GM21717 (cell line): Measurements from ENCODE around the gene PRAMEF17.
"Not testable (repeated sequence)": the region's sequence is repeated elsewhere in the genome, so short reads cannot be mapped to it uniquely, and the experiment has no call there.

Source experiments
- ATAC-seq: cut with Tn5 transposase; IDR thresholded peaks from one replicate; pipeline ENCODE4 v1.9.1; 2021; ENCODE audit warnings: mild to moderate bottlenecking, moderate library complexity; ENCODE audit not compliant: unreplicated experiment

The PRAMEF17 gene, protein sequence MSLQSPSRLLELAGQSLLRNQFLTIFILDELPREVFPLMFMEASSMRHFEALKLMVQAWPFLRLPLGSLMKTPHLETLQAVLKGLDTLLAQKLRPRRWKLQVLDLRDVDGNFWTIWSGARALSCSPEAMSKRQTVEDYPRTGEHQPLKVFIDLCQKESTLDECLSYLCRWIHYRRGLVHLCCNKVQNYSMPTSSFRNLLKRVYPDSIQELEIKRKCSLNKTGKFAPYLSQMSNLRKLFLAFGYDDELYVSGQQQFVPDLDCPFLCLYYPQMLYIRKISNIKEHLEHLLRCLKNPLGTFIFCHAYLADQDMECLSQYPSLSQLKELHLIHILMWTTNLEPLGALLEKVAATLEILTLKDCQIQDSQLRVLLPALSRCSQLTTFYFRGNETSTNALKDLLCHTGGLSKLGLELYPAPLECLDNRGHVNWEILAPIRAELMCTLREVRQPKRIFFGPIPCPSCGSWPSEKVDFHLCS

DNA sequence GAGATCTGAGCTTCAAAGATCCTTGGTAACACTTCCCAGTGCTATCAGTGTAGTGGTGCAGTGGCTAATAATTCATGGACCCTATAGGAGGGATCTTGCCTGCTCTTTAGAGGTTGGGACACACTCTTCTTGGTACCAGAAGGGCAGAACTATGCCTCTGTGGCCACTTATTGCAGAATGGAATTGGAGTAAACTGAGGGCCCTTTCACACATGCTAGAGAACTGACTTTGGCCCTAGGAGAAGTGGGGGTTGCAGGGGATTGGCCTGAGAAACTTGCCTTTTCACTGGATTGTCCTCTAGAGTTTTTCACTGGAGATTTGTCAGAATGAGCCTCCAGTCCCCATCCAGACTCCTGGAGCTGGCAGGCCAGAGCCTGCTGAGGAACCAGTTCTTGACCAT is at the start of gene PRAMEF17:
PRAMEF17 (plus strand) TSS at position 301 of the 400 bp plus-strand sequence; CDS start at position 327, 26 bp downstream.
- ATAC-seq = not testable (repeated sequence)

- not testable (repeated sequence) for ATAC-seq
These were observed 46.9 kb upstream of the PRAMEF17 start for GRCh38 chr1:13342496-13342895.

DNA sequence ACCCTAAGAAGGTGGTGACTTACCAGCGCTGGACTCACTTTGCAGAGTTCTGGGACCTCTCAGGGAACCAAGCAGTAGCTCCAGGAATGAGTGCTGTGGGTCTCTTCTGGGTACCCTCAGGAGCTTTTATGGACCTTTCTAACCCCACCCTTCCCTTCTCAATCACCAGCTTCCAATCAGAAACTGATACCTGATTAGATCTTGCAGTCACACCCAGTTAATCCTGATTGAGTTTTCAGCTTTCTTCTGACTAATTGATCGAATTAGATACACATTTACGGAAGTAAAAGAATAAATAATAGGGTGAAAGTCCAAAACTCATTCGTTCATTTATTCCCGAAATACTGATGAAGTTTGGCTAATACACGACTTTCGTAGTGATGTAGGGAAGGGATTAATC is 42.4 kb upstream of the PRAMEF17 start, which contains the start of gene PRAMEF14:
PRAMEF14 (minus strand) TSS at position 101 of the 400 bp plus-strand sequence. CDS start 1,820 bp downstream, outside the sequence.
- not testable (repeated sequence) for ATAC-seq

- not testable (repeated sequence) for ATAC-seq
These were observed 36.0 kb upstream of the PRAMEF17 start for GRCh38 chr1:13353476-13353875.

- ATAC-seq = not testable (repeated sequence)
These were observed 35.0 kb upstream of the PRAMEF17 start for GRCh38 chr1:13354475-13354874.

DNA sequence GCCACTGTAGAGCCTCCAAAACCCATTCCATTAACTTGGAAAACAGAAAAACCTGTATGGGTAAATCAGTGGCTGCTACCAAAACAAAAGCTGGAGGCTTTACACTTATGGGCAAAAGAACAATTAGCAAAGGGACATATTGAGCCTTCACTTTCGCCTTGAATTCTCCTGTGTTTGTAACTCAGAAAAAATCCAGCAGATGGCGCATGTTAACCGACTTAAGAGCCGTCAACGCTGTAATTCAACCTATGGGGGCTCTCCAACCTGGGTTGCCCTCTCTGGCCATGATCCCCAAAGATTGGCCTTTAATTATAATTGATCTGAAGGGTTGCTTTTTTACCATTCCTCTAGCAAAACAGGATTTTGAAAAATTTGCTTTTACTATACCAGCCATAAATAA is 32.7 kb upstream of the PRAMEF17 start:
- ATAC-seq = not testable (repeated sequence)

DNA sequence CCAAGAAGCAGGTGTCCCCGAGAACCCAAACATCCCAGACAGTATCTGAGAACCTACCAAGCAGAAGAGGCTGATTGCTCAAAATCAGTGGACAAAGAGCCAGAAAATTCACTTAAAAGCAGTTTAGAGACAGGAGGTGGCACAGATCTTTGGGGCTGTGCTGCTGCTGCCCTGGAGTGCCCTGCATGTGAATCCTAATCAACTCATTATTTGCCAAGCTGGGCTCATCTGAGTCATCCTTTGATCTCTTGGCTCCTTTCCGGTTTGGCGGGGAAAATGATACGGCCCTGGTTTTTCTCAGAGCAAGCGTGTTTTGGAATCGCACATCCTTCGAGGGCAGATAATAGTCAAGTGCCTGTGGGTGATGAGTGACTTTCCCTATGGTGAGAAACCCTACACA is 27.1 kb upstream of the PRAMEF17 start:
- ATAC-seq = not testable (repeated sequence)

GRCh38 chr1:13364928-13365327 is 24.5 kb upstream of the PRAMEF17 start:
- not testable (repeated sequence) for ATAC-seq

DNA sequence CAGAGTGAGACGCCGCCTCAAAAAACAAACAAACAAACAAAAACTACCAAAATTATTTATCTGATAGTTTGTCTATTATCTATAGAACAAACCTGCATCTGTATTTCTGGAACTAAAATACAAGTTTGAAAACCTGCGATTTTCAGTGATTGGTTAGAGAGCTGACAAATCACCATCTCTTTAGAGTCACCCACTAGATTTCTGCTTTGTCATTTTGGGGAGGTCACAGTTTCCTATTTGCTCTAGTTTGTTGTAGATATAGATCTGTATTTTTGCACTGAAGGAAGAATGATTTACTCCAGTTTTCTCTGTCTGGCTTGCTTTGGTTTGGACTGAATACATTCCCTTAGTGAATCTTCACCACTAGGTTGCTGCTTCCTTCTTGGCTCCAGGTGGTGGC is 22.9 kb upstream of the PRAMEF17 start:
- ATAC-seq = not testable (repeated sequence)

DNA sequence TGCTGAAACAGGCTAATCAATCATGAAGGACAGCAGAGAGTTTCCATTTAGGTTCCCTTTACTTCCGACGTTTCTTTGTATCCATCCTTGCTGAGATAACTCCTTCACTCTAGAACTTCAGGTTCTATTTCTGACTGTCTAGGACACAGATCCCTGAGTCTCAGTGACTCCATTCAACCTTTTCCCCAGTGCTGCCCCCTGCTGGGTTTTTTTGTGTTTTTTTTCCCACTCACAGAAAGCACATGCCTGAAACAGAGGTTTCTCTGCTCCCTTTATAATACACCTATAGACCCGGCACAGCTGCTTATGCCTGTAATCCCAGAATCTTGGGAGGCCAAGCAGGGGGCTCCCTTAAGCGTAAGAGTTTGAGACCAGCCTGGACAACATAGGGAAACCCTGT is 20.9 kb upstream of the PRAMEF17 start:
- ATAC-seq = not testable (repeated sequence)

- not testable (repeated sequence) for ATAC-seq
These were observed 10.4 kb upstream of the PRAMEF17 start for GRCh38 chr1:13378983-13379382.

DNA sequence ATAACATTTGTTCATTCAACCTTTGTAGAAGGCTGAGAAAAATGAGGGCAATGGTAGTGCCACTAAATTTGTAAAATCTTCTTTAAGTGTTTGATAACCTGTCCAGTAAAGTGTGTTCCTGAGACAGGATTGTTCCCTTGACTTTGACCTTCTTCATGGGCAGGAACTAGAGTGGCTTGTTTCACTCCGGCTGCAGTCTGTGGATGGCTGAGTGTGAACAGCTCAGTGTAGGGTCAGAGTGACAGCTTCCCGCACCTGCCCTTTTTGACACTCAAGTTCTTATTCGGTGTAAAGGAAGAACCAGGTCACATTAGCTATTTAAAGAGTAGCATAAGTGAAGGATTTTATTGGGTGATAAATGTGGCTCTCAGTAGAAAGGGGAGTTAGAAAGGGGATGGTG is 9.1 kb upstream of the PRAMEF17 start:
- not testable (repeated sequence) for ATAC-seq

GRCh38 chr1:13393004-13393403 is 3.6 kb downstream of the PRAMEF17 start:
- ATAC-seq = not testable (repeated sequence)

DNA sequence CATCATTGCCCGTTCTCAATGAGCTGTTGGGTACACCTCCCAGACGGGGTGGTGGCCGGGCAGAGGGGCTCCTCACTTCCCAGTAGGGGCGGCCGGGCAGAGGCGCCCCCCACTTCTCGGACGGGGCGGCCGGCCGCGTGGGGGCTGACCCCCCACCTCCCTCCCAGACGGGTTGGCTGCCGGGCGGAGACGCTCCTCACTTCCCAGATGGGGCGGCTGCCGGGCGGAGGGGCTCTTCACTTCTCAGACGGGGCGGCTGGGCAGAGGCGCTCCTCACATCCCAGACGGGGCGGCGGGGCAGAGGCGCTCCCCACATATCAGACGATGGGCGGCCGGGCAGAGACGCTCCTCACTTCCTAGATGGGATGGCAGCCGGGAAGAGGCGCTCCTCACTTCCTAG is 5.3 kb downstream of the PRAMEF17 start:
- ATAC-seq = not testable (repeated sequence)

GRCh38 chr1:13395311-13395710 is 5.9 kb downstream of the PRAMEF17 start:
- not testable (repeated sequence) for ATAC-seq

DNA sequence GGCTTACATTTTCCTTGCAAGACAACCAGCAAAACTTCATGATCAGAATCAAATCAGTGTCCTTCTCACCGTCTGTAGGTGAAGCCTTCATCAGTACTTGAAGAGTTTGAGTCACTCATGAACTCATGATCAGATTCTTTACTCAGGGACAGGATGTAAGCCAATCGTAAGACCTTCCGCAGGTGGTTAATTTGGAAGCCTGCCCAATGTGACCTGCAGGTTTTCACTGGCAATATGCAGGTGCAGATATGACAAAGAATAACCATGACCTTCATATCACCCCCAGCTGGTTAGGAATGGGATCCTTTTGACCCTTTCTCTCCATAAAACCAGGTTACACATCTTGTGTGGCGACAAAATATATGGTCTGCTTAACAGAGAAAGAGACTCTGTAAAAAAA is 18.4 kb downstream of the PRAMEF17 start:
- ATAC-seq = no peak

DNA sequence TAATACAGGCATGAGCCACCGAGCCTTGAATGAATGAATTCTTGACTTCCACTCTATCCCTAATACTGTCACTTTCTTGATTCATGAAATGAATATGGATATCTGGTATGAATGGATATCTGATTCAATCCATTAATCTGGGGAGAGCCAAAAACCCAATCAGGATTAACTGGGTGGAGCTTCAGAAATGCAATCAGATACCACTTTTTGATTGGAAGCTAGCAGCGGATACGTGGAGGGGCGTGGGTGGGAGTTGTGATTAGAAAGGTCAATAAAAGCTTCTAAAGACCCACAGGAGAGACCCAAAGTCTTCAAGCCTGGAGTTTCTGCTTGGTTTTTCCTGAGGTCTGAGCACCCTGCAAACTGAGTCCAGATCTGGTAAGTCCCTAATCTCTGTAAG is 20.7 kb downstream of the PRAMEF17 start, which contains the start of gene PRAMEF20:
PRAMEF20 (plus strand) TSS at position 301 of the 400 bp plus-strand sequence. CDS start 5,905 bp downstream, outside the sequence.
- not testable (repeated sequence) for ATAC-seq

DNA sequence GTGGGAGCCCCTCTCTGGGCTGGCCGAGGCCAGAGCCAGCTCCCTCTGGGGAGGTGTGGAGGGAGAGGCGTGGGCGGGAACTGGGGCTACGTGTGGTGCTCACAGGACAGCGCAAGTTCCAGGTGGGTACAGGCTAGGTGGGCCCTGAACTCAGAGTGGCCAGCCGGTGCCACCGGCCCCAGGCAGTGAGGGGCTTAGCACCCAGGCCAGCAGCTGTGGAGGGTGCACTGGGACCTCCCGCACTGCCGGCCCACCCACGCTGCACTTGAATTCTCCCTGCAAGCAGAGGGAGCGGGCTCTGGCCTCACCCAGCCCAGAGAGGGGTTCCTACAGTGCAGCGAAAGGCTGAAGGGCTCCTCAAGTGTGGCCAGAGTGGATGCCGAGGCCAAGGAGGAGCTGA is 41.1 kb downstream of the PRAMEF17 start:
- no peak for ATAC-seq

DNA sequence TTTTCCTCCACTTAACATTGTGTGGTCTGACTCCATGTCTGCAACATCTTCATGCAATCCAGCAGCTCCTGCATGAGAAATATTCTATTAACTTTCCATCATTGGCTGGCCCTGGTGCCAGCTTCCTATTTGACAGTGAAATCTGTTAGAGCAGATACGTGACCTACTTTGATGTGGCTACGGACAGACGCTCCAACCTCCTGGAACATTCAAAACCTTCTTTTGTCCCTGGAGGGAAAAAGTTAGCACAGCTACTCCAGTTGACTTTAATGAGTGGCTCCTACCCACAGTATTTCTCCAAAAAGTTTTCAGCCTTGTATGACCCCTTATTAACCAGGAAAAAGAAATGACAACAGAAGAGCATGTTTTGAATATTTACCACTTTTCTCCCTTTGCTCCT is 42.8 kb downstream of the PRAMEF17 start:
- ATAC-seq = no peak

GRCh38 chr1:13433694-13434358 is 44.4 kb downstream of the PRAMEF17 start:
- not testable (repeated sequence) for ATAC-seq

- ATAC-seq = no peak
These were observed 46.0 kb downstream of the PRAMEF17 start for GRCh38 chr1:13435458-13435857.
